Activated T-cell treated with anti-CD3 and anti-CD28 coated beads, Interleukin-2, amount 50 U/mL, for 1 hour (primary cell): Measurements from ENCODE around the gene RGL1.

Source experiments
- DNase-seq: peaks from one replicate; pipeline ENCODE4 v3.0.0-alpha.2; 2020

Gene RGL1

GRCh38 chr1:183892351-183892793, 87.5 kb downstream of the RGL1 start:
- no peak for DNase-seq

GRCh38 chr1:183893561-183894289, 88.8 kb downstream of the RGL1 start:
- DNase-seq, result no peak

GRCh38 chr1:183894290-183894565, 89.3 kb downstream of the RGL1 start:
- DNase-seq, result no peak

- no peak for DNase-seq
These were observed 91.6 kb downstream of the RGL1 start for GRCh38 chr1:183896466-183897048.

- no peak for DNase-seq
These were observed 93.1 kb downstream of the RGL1 start for GRCh38 chr1:183898001-183898396.

DNA sequence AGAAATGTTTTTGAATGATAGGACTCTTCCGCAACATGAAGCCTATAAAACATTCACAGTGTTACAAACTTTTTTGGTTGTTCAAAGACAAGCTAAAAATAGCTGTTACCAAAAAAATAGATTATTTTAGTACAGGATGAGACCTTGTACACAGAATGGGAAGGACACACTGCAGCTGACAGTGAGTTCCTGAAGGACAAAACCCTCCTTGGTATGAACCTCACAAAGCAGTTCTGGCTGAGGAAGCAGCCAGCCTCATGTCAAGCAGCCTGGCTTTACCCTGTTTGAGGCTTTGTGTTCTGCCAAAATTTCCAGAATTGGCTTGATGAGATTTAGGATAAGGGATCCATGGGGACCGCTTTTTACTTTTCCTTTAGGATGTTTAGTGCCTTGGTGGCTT, 93.7 kb downstream of the RGL1 start:
- no peak for DNase-seq

DNA sequence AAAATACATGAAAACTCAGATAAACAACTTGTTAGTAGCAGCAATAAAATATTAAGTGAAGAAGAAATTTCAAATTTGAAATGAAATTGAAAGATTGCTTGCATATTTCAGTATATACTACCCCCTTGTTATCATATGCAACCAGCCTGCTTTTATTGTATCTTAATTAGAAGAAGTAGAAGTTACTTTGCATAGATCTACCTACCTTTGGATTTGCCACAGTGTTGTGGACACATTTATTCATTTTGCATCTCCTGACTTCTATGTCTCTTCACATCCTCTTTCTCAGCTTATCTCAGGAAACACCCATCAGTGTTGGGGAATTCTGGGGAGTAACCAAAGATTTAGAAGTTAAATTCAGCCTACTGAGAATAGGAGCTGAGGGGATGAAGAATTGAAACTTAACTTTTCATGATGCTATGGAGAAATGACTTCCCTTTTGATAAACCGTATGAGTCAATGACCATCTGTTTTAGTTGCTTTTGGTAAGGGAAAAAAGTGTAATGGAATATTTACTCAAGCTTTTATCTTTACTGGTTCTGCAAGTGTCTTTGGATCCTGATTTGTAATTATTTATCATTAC, 96.9 kb downstream of the RGL1 start:
- DNase-seq, result no peak

- DNase-seq, result no peak
These were observed 98.2 kb downstream of the RGL1 start for GRCh38 chr1:183903101-183903500.

DNA sequence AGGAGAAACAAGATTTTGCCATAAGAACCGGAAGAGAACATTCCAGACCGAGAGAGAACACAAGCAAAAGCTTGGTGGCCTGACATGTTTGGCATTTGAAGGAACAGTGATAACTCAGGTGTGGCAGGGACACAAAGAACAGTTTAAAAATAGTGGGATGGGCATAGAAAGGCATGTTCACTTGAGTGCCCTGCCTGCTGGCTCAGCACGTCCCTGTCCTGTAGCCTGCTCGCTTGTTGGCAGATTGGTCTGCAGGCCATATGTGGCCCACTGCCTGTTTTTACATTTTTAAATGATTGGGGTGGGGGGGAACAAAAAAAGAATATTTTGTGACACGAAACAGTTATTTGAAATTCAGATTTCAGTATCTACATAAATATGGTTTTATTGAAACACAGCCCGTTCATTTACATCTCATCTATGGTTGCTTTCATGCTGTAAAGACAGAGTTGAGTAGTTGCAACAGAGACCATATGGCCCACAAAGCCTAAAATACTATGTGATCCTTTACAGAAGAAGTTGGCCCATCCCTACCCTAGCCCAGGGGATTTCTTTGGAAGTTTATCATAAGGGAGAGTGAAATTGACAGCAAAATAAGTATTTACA, 100.7 kb downstream of the RGL1 start:
- no peak for DNase-seq

- no peak for DNase-seq
These were observed 102.2 kb downstream of the RGL1 start for GRCh38 chr1:183907070-183907469.

- no peak for DNase-seq
These were observed 103.2 kb downstream of the RGL1 start for GRCh38 chr1:183908079-183908478.

DNA sequence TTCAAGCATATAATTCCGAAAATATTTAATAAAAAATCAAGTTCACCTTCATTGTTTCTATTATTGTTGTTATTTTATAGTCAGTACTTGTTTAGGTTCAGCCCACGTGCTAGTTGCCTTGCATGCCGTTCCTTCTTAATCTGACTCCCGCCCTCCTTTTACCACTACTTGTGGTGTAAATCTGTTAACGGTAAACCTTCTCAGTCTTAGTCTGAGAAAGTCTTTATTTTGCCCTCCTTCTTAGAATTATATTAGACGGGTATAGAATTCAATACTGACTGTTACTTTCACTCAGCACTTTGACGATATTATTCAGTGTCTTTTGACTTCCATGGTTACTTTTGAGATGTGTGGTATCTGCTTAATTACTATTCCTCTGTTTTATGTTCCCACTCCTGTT, 104.8 kb downstream of the RGL1 start:
- DNase-seq, result no peak

GRCh38 chr1:183910845-183911244, 105.9 kb downstream of the RGL1 start:
- no peak for DNase-seq

- DNase-seq, result no peak
These were observed 106.4 kb downstream of the RGL1 start for GRCh38 chr1:183911285-183911684.

GRCh38 chr1:183912265-183912886, 107.5 kb downstream of the RGL1 start:
- DNase-seq, result no peak

GRCh38 chr1:183913567-183913993, 108.7 kb downstream of the RGL1 start:
- no peak for DNase-seq

DNA sequence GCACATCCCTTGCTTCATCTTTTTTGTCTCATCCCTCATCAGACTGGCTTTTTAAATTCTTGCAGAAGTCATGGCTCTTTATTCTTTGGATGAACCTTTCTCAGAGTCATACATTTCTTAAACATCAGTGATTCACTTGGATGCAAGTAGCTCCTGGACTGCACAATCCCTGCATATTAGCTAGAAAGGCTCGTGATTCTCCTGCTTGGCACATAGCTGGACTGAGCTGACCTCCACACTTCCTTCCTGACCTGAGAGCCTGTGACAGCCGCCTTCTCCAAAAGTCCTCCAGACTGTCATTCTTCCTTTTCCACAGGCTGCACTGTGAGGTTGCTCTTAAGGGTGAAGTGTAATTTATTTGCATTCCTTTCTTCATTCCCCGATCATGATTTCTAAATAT, 109.4 kb downstream of the RGL1 start:
- DNase-seq, result no peak

DNA sequence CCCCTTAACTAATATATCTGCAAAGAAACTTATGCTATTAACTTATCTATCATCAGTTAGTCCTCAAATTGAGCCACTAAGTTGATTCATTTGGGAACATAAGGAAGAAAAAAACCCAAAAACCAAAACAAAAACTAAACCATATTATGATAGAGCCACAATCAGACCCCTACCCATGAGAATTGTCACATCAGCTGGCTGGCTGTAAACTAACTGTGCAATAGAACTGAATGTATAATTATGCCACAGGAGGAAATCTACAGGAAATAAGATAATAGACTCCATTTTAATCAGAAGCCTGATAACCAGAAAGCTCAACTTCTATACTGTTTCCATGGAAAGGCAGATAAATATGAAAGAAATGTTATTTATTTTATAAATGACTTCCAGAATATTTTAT, 110.0 kb downstream of the RGL1 start:
- DNase-seq, result no peak

GRCh38 chr1:183915625-183916510, 110.9 kb downstream of the RGL1 start:
- DNase-seq, result peak; percentile 52

DNA sequence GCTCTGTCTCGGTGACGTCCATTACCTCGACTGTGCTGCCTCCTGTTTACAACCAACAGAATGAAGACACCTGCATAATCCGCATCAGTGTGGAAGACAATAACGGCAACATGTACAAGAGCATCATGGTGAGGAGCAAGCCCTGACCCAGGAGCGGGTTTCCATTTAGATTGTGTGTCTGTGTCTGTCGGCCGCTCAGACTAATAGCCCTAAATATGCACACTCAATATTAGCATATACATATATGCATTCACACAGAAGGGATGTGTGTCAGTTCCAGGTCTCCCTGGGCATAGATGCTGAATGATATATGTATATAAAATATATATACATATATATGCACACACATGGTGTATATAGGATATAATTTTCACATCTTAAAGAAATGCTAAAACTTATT, 111.7 kb downstream of the RGL1 start:
- no peak for DNase-seq

GRCh38 chr1:183918589-183918988, 113.7 kb downstream of the RGL1 start:
- no peak for DNase-seq

- DNase-seq, result no peak
These were observed 115.7 kb downstream of the RGL1 start for GRCh38 chr1:183920651-183921050.

- no peak for DNase-seq
These were observed 117.3 kb downstream of the RGL1 start for GRCh38 chr1:183922197-183922596.
